H9 (cell line): ENCODE measurements around the gene WNT7B. TPM values are rescaled to one million over a fixed set of nuclear protein-coding genes. Genes with fewer than 3 reads are reported as not detected.

Experiments used
- DNase-seq: peaks from one replicate; pipeline ENCODE4 v3.0.0-alpha.2; 2017
- H2AFZ ChIP-seq: one replicate; pipeline ENCODE4 v1.6.1; 2013; ENCODE audit warnings: mild to moderate bottlenecking, low read length, control low read depth, moderate library complexity
- H2AK5ac ChIP-seq: 2 replicates; pipeline ENCODE4 v1.6.1; 2013; ENCODE audit warnings: low read length, control low read depth, mixed read lengths; ENCODE audit not compliant: insufficient read length
- H2BK120ac ChIP-seq: one replicate; pipeline ENCODE4 v1.6.1; 2013; ENCODE audit warnings: low read depth, mild to moderate bottlenecking, low read length, control low read depth, inconsistent platforms; ENCODE audit not compliant: poor library complexity, severe bottlenecking
- H2BK12ac ChIP-seq: 2 replicates; pipeline ENCODE4 v1.6.1; 2013; ENCODE audit warnings: low read length, control low read depth, mixed read lengths, low read depth; ENCODE audit not compliant: insufficient read length
- H2BK15ac ChIP-seq: 2 replicates; pipeline ENCODE4 v1.6.1; 2013; ENCODE audit warnings: low read depth, low read length, control low read depth
- H2BK20ac ChIP-seq: one replicate; pipeline ENCODE4 v1.6.1; 2013; ENCODE audit warnings: low read depth, mild to moderate bottlenecking, low read length, control low read depth, inconsistent platforms; ENCODE audit not compliant: poor library complexity, severe bottlenecking
- H2BK5ac ChIP-seq: 2 replicates; pipeline ENCODE4 v1.6.1; 2013; ENCODE audit warnings: low read length, control low read depth, mixed read lengths; ENCODE audit not compliant: insufficient read length
- H3K14ac ChIP-seq: 2 replicates; pipeline ENCODE4 v1.6.1; 2013; ENCODE audit warnings: low read length, control low read depth; ENCODE audit not compliant: insufficient read depth
- H3K18ac ChIP-seq: 2 replicates; pipeline ENCODE4 v1.6.1; 2013; ENCODE audit warnings: low read depth, mild to moderate bottlenecking, mixed read lengths, low read length, control low read depth; ENCODE audit not compliant: insufficient read length
- H3K23ac ChIP-seq: 2 replicates; pipeline ENCODE4 v1.6.1; 2013; ENCODE audit warnings: low read length, control low read depth, mixed read lengths, low read depth; ENCODE audit not compliant: insufficient read length
- H3K23me2 ChIP-seq: 2 replicates; pipeline ENCODE4 v1.6.1; 2013; ENCODE audit warnings: low read depth, mild to moderate bottlenecking, mixed read lengths, low read length, control low read depth; ENCODE audit not compliant: insufficient read length, poor library complexity, severe bottlenecking
- H3K27ac ChIP-seq: 2 replicates; pipeline ENCODE4 v1.5.1; 2013; ENCODE audit warnings: low read length, control low read depth, mixed read lengths, low read depth; ENCODE audit not compliant: insufficient read length
- H3K27me3 ChIP-seq: 2 replicates; pipeline ENCODE4 v1.6.1; 2013; ENCODE audit warnings: low read length, control low read depth, inconsistent platforms; ENCODE audit not compliant: insufficient read depth
- H3K4ac ChIP-seq: 2 replicates; pipeline ENCODE4 v1.6.1; 2013; ENCODE audit warnings: low read depth, mild to moderate bottlenecking, control low read depth, inconsistent platforms, low read length, moderate library complexity
- H3K4me1 ChIP-seq: 2 replicates; pipeline ENCODE4 v1.6.1; 2013; ENCODE audit warnings: low read length, control low read depth, inconsistent platforms; ENCODE audit not compliant: insufficient read depth
- H3K4me2 ChIP-seq: 2 replicates; pipeline ENCODE4 v1.6.1; 2013; ENCODE audit warnings: low read length, control low read depth, mixed read lengths; ENCODE audit not compliant: insufficient read length, insufficient read depth
- H3K56ac ChIP-seq: 2 replicates; pipeline ENCODE4 v1.6.1; 2013; ENCODE audit warnings: low read depth, mild to moderate bottlenecking, mixed read lengths, low read length, control low read depth; ENCODE audit not compliant: insufficient read length
- H3K79me1 ChIP-seq: 2 replicates; pipeline ENCODE4 v1.6.1; 2013; ENCODE audit warnings: low read depth, mild to moderate bottlenecking, moderate library complexity, low read length, control low read depth, inconsistent platforms; ENCODE audit not compliant: insufficient read depth, poor library complexity, severe bottlenecking
- H3K79me2 ChIP-seq: 2 replicates; pipeline ENCODE4 v1.6.1; 2013; ENCODE audit warnings: low read length, control low read depth, inconsistent platforms; ENCODE audit not compliant: insufficient read depth
- H3K9ac ChIP-seq: 2 replicates; pipeline ENCODE4 v1.6.1; 2013; ENCODE audit warnings: low read length, control low read depth, mixed read lengths; ENCODE audit not compliant: insufficient read length; ENCODE audit errors: extremely low read depth
- H3K9me3 ChIP-seq: one replicate; pipeline ENCODE4 v1.6.1; 2013; ENCODE audit warnings: low read depth, low read length, inconsistent platforms; ENCODE audit not compliant: control insufficient read depth
- H3T11ph ChIP-seq: one replicate; pipeline ENCODE4 v1.6.1; 2013; ENCODE audit warnings: mild to moderate bottlenecking, low read length, control low read depth, inconsistent platforms
- H4K20me1 ChIP-seq: one replicate; pipeline ENCODE4 v1.6.1; 2013; ENCODE audit not compliant: control insufficient read depth, insufficient read length, insufficient read depth
- H4K5ac ChIP-seq: 2 replicates; pipeline ENCODE4 v1.6.1; 2013; ENCODE audit warnings: low read depth, mild to moderate bottlenecking, mixed read lengths, low read length, control low read depth; ENCODE audit not compliant: insufficient read length
- H4K8ac ChIP-seq: replicated peaks from 2 replicates; pipeline ENCODE4 v1.6.1; 2013; ENCODE audit warnings: low read length, control low read depth, mixed read lengths, low read depth; ENCODE audit not compliant: insufficient read length
- H4K91ac ChIP-seq: 2 replicates; pipeline ENCODE4 v1.6.1; 2013; ENCODE audit warnings: low read depth, mild to moderate bottlenecking, moderate library complexity, mixed read lengths, low read length, control low read depth; ENCODE audit not compliant: insufficient read length
- H3K27ac Mint-ChIP-seq, 3 experiments: 2 replicates in 2 of 3; 3 replicates in 1 of 3; pipeline ENCODE4 v1.8.0; 2020 to 2021; ENCODE audit warnings: mixed read lengths in 3 of 3, mild to moderate bottlenecking in 1 of 3, moderate library complexity in 1 of 3
- H3K27me3 Mint-ChIP-seq: 2 replicates; pipeline ENCODE4 v1.8.0; 2021; ENCODE audit warnings: low read depth, mild to moderate bottlenecking, moderate library complexity, mixed read lengths
- H3K36me3 Mint-ChIP-seq, 3 experiments: 2 replicates in 2 of 3; 3 replicates in 1 of 3; pipeline ENCODE4 v1.8.0; 2020 to 2021; ENCODE audit warnings: low read depth in 3 of 3, mixed read lengths in 3 of 3; ENCODE audit not compliant: insufficient read depth in 1 of 3
- H3K4me1 Mint-ChIP-seq, 2 experiments: 2 replicates each; pipeline ENCODE4 v1.8.0; 2020; ENCODE audit warnings: mixed read lengths in 2 of 2
- H3K4me3 Mint-ChIP-seq, 2 experiments: 2 replicates in 1 of 2; 3 replicates in 1 of 2; pipeline ENCODE4 v1.8.0; 2020 to 2021; ENCODE audit warnings: mild to moderate bottlenecking in 2 of 2, mixed read lengths in 2 of 2, moderate library complexity in 1 of 2
- H3K9me3 Mint-ChIP-seq, 2 experiments: 2 replicates in 1 of 2; 3 replicates in 1 of 2; pipeline ENCODE4 v1.8.0; 2020; ENCODE audit warnings: mild to moderate bottlenecking in 2 of 2, mixed read lengths in 2 of 2, moderate library complexity in 1 of 2
- WGBS: extraction: QIAGEN DNeasy Blood & Tissue Kit; methylation state at CpG from one replicate; pipeline ENCODE4 v1.1.7; 2013; ENCODE audit warnings: missing lambda C conversion rate, low lambda C conversion rate, mixed read lengths; ENCODE audit not compliant: insufficient read length; ENCODE audit errors: extremely low coverage; 5-methylcytosine and 5-hydroxymethylcytosine counted together
- total RNA-seq: library from RNA; stranded (reverse); gene quantifications from 2 replicates; pipeline ENCODE4 v1.2.1, GENCODE V29; 2021
- TF ChIP-seq, protein P1 (sequence below): fragments of 200-600 bp; sonication (generic); conservative IDR thresholded peaks from 3 replicates; pipeline ENCODE4 v1.8.0; 2021; ENCODE audit warnings: antibody characterized with exemption, mild to moderate bottlenecking

WNT7B gene
- total RNA-seq, 1 experiment from 2014 or later, result 0.09 TPM

DNA sequence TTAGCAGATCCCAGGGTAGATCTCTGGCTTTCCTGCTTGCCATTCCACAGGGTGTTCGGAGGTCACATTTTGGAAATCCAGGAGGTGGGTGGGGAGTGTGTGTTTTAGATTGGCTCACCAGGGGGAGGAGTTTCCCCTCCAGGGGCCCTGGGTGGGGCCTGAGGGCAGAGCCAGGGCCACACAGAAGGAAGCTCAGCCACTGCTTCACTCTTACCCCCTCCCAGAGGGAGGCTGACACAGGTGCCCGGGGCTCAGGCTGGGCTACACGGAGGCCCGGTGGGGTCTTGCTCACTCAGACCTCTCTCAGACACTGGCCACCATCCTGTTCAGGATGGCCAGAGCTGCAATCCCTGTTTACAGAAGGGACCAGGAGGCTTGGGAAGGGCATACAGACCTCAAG lies 2.5 kb downstream of the WNT7B start:
- peaks cover 2% of the 10 kb centered on the region; the same call in 1 of the 2 replicates for H3K4me1 ChIP-seq
- peaks cover 11% of the 10 kb centered on the region for H3K23me2 ChIP-seq
- H3K79me1 ChIP-seq, result no peaks in the 10 kb centered on the region
- H3K9me3 Mint-ChIP-seq, result peaks cover 2 to 11% of the 10 kb centered on the region in 2 experiments; a peak in 4 of 5 replicates
- H3K27ac ChIP-seq, result no peak overlapping the region
- H3K27me3 ChIP-seq, result peaks cover 75% of the 10 kb centered on the region
- no peak overlapping the region for H3K4ac ChIP-seq
- no peak for DNase-seq
- no peak overlapping the region for H2BK15ac ChIP-seq
- no peak overlapping the region for H3K18ac ChIP-seq
- H2BK5ac ChIP-seq, result no peak overlapping the region
- no peak overlapping the region for H4K5ac ChIP-seq
- no peak overlapping the region for H2BK12ac ChIP-seq
- no peak overlapping the region for H2AK5ac ChIP-seq
- no peak overlapping the region for H3K4me2 ChIP-seq
- peaks cover 14 to 30% of the 10 kb centered on the region in 2 experiments for H3K4me1 Mint-ChIP-seq
- H2BK20ac ChIP-seq, result no peak overlapping the region
- no peak overlapping the region for H3K14ac ChIP-seq
- H3K79me2 ChIP-seq, result no peaks in the 10 kb centered on the region
- H3K4me3 Mint-ChIP-seq, result peak overlapping the region in 1 of 2 experiments; percentile 66; a peak in 2 of 5 replicates
- H2BK120ac ChIP-seq, result no peak overlapping the region
- 0 out of 7 replicates have a peak, but pooled peaks cover 0 to 2% (median 0%) of the 10 kb centered on the region in 3 experiments for H3K36me3 Mint-ChIP-seq
- WGBS, result no CpG with 5 or more reads among the region's 4 CpGs
- H4K20me1 ChIP-seq, result no peaks in the 10 kb centered on the region
- H3K27ac Mint-ChIP-seq, result no peak overlapping the region
- H3K27me3 Mint-ChIP-seq, result peaks cover 80% of the 10 kb centered on the region
- H3K56ac ChIP-seq, result no peak overlapping the region
- H4K8ac ChIP-seq, result no peak overlapping the region
- TF ChIP-seq, protein P1, sequence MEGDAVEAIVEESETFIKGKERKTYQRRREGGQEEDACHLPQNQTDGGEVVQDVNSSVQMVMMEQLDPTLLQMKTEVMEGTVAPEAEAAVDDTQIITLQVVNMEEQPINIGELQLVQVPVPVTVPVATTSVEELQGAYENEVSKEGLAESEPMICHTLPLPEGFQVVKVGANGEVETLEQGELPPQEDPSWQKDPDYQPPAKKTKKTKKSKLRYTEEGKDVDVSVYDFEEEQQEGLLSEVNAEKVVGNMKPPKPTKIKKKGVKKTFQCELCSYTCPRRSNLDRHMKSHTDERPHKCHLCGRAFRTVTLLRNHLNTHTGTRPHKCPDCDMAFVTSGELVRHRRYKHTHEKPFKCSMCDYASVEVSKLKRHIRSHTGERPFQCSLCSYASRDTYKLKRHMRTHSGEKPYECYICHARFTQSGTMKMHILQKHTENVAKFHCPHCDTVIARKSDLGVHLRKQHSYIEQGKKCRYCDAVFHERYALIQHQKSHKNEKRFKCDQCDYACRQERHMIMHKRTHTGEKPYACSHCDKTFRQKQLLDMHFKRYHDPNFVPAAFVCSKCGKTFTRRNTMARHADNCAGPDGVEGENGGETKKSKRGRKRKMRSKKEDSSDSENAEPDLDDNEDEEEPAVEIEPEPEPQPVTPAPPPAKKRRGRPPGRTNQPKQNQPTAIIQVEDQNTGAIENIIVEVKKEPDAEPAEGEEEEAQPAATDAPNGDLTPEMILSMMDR, result no peak
- H3K23ac ChIP-seq, result no peak overlapping the region
- H3K9me3 ChIP-seq, result peaks cover 5% of the 10 kb centered on the region
- H2AFZ ChIP-seq, result no peak overlapping the region
- H3K9ac ChIP-seq, result no peak overlapping the region
- no peak overlapping the region for H4K91ac ChIP-seq
- H3T11ph ChIP-seq, result no peak overlapping the region
